KOPT-K1 (cell line): ENCODE data around the gene RAMP2.

Experiments used
- H3K27ac ChIP-seq: fragments of 200-600 bp; sonication (generic); 2 replicates; pipeline ENCODE4 v1.5.1; 2016; ENCODE audit warnings: antibody characterized with exemption, mild to moderate bottlenecking, low read depth, low read length; ENCODE audit not compliant: poor library complexity, severe bottlenecking
- H3K36me3 ChIP-seq: fragments of 200-600 bp; sonication (generic); 2 replicates; pipeline ENCODE4 v1.5.1; 2017; ENCODE audit warnings: antibody characterized with exemption, mild to moderate bottlenecking, low read length, moderate library complexity; ENCODE audit not compliant: insufficient read depth
- H3K9me3 ChIP-seq: fragments of 200-600 bp; sonication (generic); 2 replicates; pipeline ENCODE4 v1.5.1; 2017; ENCODE audit warnings: antibody characterized with exemption, low read length, mild to moderate bottlenecking; ENCODE audit not compliant: insufficient read depth, poor library complexity, severe bottlenecking

RAMP2 gene

DNA sequence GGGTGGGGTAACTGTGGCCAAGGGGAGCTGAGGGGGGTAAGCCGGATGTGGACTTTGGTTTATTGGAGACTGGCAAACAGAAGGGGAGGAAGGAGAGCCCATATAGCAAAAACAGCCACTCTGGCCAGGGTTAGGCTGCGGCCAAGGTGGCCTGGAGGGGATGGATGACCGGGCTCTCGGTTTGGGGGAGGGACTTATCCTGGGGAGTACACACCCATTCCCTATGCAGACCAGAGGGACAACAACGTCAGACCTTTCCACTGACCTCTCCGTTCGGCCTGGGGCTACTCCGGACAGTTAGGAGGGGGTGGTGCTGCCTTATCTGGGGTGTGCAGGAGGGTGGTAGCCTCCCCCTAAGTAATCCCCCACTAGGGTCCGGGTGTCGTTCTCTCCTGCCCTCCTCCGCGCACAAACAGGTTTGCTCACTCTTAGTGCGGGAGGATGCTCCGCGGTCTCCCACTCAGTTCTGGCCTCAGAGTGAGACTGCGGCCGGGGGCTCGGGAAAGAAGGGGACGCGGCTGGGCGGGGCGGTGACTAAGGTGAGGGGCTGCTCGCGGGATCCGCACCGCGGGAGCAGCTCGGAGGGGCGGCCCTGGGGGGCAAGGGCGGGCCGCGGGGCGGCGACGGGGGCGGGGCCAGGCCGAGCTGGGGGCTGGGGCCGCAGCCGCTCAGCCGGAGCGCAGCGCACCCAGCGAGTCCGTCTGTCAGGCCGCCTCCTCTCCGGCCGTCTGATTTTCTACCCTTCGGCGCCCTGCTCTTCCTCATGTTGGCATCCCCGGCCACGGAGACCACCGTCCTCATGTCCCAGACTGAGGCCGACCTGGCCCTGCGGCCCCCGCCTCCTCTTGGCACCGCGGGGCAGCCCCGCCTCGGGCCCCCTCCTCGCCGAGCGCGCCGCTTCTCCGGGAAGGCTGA, 19.2 kb downstream of the RAMP2 start, which contains the start of gene WNK4:
WNK4 (plus strand) TSS at position 675 of the 915 bp plus-strand sequence; CDS start at position 764, 89 bp downstream.
- Histone ChIP-seq H3K36me3 (peaks cover 60% of the 10 kb centered on the region), H3K27ac (no peak within 1 kb of the TSS), H3K9me3 (no peaks in the 10 kb centered on the region)

DNA sequence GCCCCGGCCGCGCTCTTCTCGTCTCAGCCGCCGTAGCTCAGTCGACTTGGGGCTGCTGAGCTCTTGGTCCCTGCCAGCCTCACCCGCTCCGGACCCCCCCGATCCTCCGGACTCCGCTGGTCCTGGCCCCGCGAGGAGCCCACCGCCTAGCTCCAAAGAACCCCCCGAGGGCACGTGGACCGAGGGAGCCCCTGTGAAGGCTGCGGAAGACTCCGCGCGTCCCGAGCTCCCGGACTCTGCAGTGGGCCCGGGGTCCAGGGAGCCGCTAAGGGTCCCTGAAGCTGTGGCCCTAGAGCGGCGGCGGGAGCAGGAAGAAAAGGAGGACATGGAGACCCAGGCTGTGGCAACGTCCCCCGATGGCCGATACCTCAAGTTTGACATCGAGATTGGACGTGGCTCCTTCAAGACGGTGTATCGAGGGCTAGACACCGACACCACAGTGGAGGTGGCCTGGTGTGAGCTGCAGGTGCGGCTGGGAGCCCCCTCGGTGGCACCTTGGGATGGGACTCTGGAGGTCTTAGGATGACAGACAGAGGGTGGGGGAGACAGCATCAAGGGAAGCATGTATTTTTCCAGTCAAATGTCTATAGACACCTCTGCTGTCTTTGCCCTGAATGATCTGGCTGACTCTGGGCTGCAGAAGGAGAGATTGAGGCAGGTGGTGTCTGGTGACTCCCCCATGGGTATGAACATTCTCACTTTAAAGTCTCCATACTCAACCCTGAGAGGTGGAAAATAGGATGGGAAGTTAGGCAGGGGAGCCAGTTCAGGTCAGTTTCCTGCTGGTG, 20.0 kb downstream of the RAMP2 start:
- Histone ChIP-seq H3K9me3 (no peaks in the 10 kb centered on the region), H3K36me3 (peaks cover 52% of the 10 kb centered on the region), H3K27ac (no peak overlapping the region)

DNA sequence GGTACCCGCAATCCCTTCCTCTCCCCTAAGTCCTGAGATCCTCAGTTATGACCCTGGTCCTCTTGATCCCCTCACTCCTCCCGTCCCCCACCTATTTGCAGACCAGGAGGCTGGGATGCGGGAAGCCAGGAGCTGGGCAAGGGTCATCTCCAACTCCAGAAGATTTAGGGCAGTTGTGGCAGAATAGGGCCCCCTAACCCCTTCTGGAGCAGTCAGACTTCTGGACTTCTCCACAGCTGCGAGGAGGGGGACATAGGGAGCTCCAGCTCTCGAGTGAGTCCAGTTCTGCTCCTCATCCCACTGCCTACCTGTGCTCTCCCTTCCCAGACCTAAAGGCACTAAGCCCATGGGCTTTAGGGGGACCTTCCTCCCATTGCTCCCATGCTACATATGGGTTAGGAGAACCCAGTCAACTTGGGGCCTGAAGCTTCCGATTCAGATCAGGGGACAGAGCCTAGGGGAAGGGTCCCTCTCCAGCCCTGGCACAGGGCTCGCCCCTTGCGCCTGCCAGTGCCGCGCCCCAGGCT, 20.7 kb downstream of the RAMP2 start:
- no peak overlapping the region for H3K27ac ChIP-seq
- H3K9me3 ChIP-seq: no peaks in the 10 kb centered on the region
- H3K36me3 ChIP-seq: peaks cover 45% of the 10 kb centered on the region

GRCh38 chr17:42782166-42783061, 21.4 kb downstream of the RAMP2 start:
- no peaks in the 10 kb centered on the region for H3K9me3 ChIP-seq
- no peak overlapping the region for H3K27ac ChIP-seq
- H3K36me3 ChIP-seq: peaks cover 41% of the 10 kb centered on the region

DNA sequence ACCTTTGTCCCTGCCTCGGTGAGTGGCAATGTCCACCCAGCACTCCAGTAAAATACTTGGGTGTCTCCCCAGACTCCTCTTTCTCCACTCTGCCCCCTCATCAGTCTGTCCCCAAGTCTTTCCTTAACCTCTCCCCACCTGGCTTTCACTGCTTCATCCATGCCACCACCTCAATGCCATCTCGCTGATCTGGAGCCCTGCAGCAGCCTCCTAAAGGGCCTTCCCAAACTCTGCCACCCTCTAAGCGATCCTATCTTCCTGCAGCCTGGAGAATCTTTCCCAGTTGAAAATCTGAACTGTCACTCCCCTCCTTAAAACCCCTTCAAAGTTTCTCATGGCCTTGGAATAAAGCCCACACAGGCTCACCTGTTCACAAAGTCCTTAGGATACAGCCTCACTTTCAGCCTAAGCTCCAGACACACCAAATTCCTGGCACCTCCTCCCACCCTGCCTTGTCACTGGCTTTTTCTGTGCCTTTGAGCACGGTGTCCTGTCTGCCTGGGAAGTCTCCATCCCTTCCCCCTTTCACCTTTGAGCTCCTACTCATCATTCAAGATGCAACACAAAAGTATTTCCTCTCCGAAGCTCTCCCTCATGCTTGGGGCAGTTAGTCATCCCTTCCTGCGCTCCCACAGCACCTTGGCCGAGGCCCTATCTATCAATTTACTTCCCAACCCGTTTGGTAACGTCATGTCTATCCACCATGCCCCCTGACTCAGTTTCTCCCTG, 22.2 kb downstream of the RAMP2 start:
- H3K27ac ChIP-seq: no peak overlapping the region
- peaks cover 39% of the 10 kb centered on the region for H3K36me3 ChIP-seq
- no peaks in the 10 kb centered on the region for H3K9me3 ChIP-seq

GRCh38 chr17:42783791-42784138, 22.7 kb downstream of the RAMP2 start:
- Histone ChIP-seq H3K27ac (no peak overlapping the region), H3K9me3 (no peaks in the 10 kb centered on the region), H3K36me3 (peaks cover 34% of the 10 kb centered on the region)

- H3K27ac ChIP-seq: no peak overlapping the region
- H3K9me3 ChIP-seq: no peaks in the 10 kb centered on the region
- H3K36me3 ChIP-seq: peaks cover 27% of the 10 kb centered on the region
These were observed 23.4 kb downstream of the RAMP2 start for GRCh38 chr17:42784409-42784808.

DNA sequence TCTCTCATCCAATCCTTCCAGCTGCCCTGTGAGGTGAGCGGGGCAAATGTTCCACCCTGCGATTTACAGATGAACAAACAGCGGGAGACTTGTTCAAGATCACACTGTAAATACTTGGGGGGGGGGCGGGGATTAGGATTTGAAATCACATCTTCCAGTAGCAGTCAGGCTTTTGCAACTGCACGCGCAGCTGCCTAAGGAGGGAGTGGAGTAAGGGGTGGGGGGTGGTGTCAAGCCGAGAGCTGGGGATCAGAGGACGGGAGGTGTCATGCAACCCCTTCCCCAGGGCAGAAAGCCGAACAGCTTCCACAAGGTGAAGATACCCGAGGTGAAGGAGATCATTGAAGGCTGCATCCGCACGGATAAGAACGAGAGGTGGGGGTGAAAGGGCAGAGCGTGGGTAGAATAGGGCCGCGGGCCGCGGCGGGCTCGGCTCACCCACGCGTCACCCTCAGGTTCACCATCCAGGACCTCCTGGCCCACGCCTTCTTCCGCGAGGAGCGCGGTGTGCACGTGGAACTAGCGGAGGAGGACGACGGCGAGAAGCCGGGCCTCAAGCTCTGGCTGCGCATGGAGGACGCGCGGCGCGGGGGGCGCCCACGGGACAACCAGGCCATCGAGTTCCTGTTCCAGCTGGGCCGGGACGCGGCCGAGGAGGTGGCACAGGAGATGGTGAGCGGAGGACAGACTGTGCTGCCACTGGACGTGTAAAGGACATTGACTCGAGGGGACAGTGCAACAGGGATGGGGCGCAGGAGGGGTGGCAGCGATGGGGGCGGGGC, 24.0 kb downstream of the RAMP2 start:
- no peak overlapping the region for H3K27ac ChIP-seq
- H3K9me3 ChIP-seq: no peaks in the 10 kb centered on the region
- peaks cover 21% of the 10 kb centered on the region; the same call in 1 of the 2 replicates for H3K36me3 ChIP-seq

- H3K9me3 ChIP-seq: no peaks in the 10 kb centered on the region
- H3K27ac ChIP-seq: no peak overlapping the region
- peaks cover 9% of the 10 kb centered on the region; the same call in 1 of the 2 replicates for H3K36me3 ChIP-seq
These were observed 26.2 kb downstream of the RAMP2 start for GRCh38 chr17:42787266-42787665.

- Histone ChIP-seq H3K27ac (no peak overlapping the region), H3K36me3 (peaks cover 14% of the 10 kb centered on the region; the same call in 1 of the 2 replicates), H3K9me3 (no peaks in the 10 kb centered on the region)
These were observed 30.9 kb downstream of the RAMP2 start for GRCh38 chr17:42791948-42792347.

- Histone ChIP-seq H3K27ac (no peak overlapping the region), H3K36me3 (peaks cover 10% of the 10 kb centered on the region; the same call in 1 of the 2 replicates), H3K9me3 (no peaks in the 10 kb centered on the region)
These were observed 31.5 kb downstream of the RAMP2 start for GRCh38 chr17:42792545-42792944.

DNA sequence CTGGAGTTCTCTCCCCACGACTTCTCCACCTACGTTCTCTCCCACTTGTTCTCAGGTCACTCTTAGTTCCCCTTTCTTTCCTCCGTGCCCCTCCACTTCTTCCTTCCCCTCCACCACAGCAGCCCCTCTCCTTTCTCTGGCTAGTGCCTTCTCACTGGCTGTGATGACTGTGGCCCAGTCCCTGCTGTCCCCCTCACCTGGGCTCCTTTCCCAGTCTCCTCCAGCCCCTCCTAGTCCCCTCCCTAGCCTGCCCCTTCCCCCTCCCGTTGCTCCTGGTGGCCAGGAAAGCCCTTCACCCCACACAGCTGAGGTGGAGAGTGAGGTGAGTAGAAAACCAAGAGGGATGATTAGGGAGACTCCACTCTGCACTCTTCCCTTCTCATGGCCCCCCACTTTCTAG, 34.0 kb downstream of the RAMP2 start:
- Histone ChIP-seq H3K36me3 (peaks cover 5% of the 10 kb centered on the region; the same call in 1 of the 2 replicates), H3K9me3 (no peaks in the 10 kb centered on the region), H3K27ac (no peak overlapping the region)

DNA sequence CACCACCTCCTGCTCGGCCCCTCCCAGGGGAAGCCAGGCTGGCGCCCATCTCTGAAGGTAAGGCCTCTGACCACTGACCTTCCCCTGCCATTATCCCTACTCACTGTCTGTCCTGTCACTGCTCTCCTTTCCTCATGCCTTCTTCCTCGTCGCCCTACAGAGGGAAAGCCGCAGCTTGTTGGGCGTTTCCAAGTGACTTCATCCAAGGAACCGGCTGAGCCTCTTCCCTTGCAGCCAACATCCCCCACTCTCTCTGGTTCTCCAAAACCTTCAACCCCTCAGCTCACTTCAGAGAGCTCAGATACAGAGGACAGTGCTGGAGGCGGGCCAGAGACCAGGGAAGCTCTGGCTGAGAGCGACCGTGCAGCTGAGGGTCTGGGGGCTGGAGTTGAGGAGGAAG, 34.4 kb downstream of the RAMP2 start:
- H3K36me3 ChIP-seq: peaks cover 5% of the 10 kb centered on the region; the same call in 1 of the 2 replicates
- H3K27ac ChIP-seq: no peak overlapping the region
- H3K9me3 ChIP-seq: no peaks in the 10 kb centered on the region
